Measurements from ENCODE around the gene HRH2. TPM values are rescaled to one million over a fixed set of nuclear protein-coding genes. Genes with fewer than 3 reads are reported as not detected.

The HRH2 gene
- polyA plus RNA-seq, 1 donor (not counting 4 experiments of a cell fraction or from before 2014, with no cell fraction given), result not detected

GRCh38 chr5:175713930-175714329, 56.1 kb downstream of the HRH2 start:
- DNase-seq (ENCODE audit: low read depth, low spot score) (no peak), FAIRE-seq (no peak)
- no peaks in the 10 kb centered on the region for H3K9me1 ChIP-seq (ENCODE audit: control insufficient read depth, extremely low read depth, insufficient read depth, low read length)
- no peaks in the 10 kb centered on the region for H3K27me3 ChIP-seq (ENCODE audit: control insufficient read depth, extremely low read depth, insufficient read depth, low read length)
- H3K9me3 ChIP-seq (ENCODE audit: control insufficient read depth, low read depth, low read length), result no peaks in the 10 kb centered on the region
- H3K4me3 ChIP-seq (ENCODE audit: control insufficient read depth in 2 of 3, extremely low read depth in 1 of 3, insufficient read depth in 2 of 3, low read depth in 1 of 3, low read length in 3 of 3), result no peak overlapping the region
- H3K79me2 ChIP-seq (ENCODE audit: control insufficient read depth, insufficient read depth, low read length), result no peaks in the 10 kb centered on the region
- no peaks in the 10 kb centered on the region for H3K36me3 ChIP-seq (ENCODE audit: control insufficient read depth in 2 of 2, extremely low read depth in 1 of 2, insufficient read depth in 2 of 2, low read length in 2 of 2)
- TF ChIP-seq CTCF (optimal IDR thresholded peaks at IDR 0.05 in 1 of 3, IDR thresholded peaks at IDR 0.05 in 1 of 3, conservative IDR thresholded peaks at IDR 0.05 in 1 of 3; ENCODE audit: extremely low read depth in 1 of 3, insufficient read depth in 2 of 3, low read length in 3 of 3) (no peak), EZH2 (IDR thresholded peaks at IDR 0.05; ENCODE audit: low read length) (no peak)
- H3K4me2 ChIP-seq (ENCODE audit: control insufficient read depth, extremely low read depth, insufficient read depth, low read depth, low read length), result no peak overlapping the region
- no peak overlapping the region for H3K9ac ChIP-seq (ENCODE audit: control insufficient read depth, extremely low read depth, insufficient read depth, low read length)
- H3K27ac ChIP-seq (ENCODE audit: control insufficient read depth, insufficient read depth, low read length), result no peak overlapping the region
- no peaks in the 10 kb centered on the region for H4K20me1 ChIP-seq (ENCODE audit: control insufficient read depth, extremely low read depth, insufficient read depth, low read length)
- H3K4me1 ChIP-seq (ENCODE audit: control insufficient read depth, extremely low read depth, insufficient read depth, low read length), result no peaks in the 10 kb centered on the region
- H2AFZ ChIP-seq (ENCODE audit: control insufficient read depth, low read length), result no peak overlapping the region
- dilution Hi-C loops (cut with MboI; ENCODE audit: extremely low pct_ligation_motif_present, low sequenced_read_pairs), result no loop called here

GRCh38 chr5:175714479-175715085, 56.7 kb downstream of the HRH2 start:
- no peaks in the 10 kb centered on the region for H3K27me3 ChIP-seq (ENCODE audit: control insufficient read depth, extremely low read depth, insufficient read depth, low read length)
- H3K9me1 ChIP-seq (ENCODE audit: control insufficient read depth, extremely low read depth, insufficient read depth, low read length), result no peaks in the 10 kb centered on the region
- DNase-seq (ENCODE audit: low read depth, low spot score) (no peak), FAIRE-seq (no peak)
- H2AFZ ChIP-seq (ENCODE audit: control insufficient read depth, low read length), result no peak overlapping the region
- no peaks in the 10 kb centered on the region for H3K4me1 ChIP-seq (ENCODE audit: control insufficient read depth, extremely low read depth, insufficient read depth, low read length)
- no peak overlapping the region for H3K9ac ChIP-seq (ENCODE audit: control insufficient read depth, extremely low read depth, insufficient read depth, low read length)
- no peaks in the 10 kb centered on the region for H3K9me3 ChIP-seq (ENCODE audit: control insufficient read depth, low read depth, low read length)
- no peaks in the 10 kb centered on the region for H4K20me1 ChIP-seq (ENCODE audit: control insufficient read depth, extremely low read depth, insufficient read depth, low read length)
- dilution Hi-C loops (cut with MboI; ENCODE audit: extremely low pct_ligation_motif_present, low sequenced_read_pairs), result no loop called here
- H3K79me2 ChIP-seq (ENCODE audit: control insufficient read depth, insufficient read depth, low read length), result no peaks in the 10 kb centered on the region
- H3K27ac ChIP-seq (ENCODE audit: control insufficient read depth, insufficient read depth, low read length), result no peak overlapping the region
- H3K4me2 ChIP-seq (ENCODE audit: control insufficient read depth, extremely low read depth, insufficient read depth, low read depth, low read length), result no peak overlapping the region
- H3K36me3 ChIP-seq (ENCODE audit: control insufficient read depth in 2 of 2, extremely low read depth in 1 of 2, insufficient read depth in 2 of 2, low read length in 2 of 2), result no peaks in the 10 kb centered on the region
- no peak for TF ChIP-seq EZH2 (IDR thresholded peaks at IDR 0.05; ENCODE audit: low read length)
- no peak for TF ChIP-seq CTCF (optimal IDR thresholded peaks at IDR 0.05 in 1 of 3, IDR thresholded peaks at IDR 0.05 in 1 of 3, conservative IDR thresholded peaks at IDR 0.05 in 1 of 3; ENCODE audit: extremely low read depth in 1 of 3, insufficient read depth in 2 of 3, low read length in 3 of 3)
- H3K4me3 ChIP-seq (ENCODE audit: control insufficient read depth in 2 of 3, extremely low read depth in 1 of 3, insufficient read depth in 2 of 3, low read depth in 1 of 3, low read length in 3 of 3), result no peak overlapping the region
